Measurements from ENCODE around the gene TRIM23. TPM values are rescaled to one million over a fixed set of nuclear protein-coding genes. Genes with fewer than 3 reads are reported as not detected.

The TRIM23 gene
- total RNA-seq (2022; extraction: Qiagen RNA extraction), result 5.1 to 9.4 TPM (median 7.0 TPM) in 5 replicates

GRCh38 chr5:65624025-65624570, at the start of gene TRIM23:
TSS of gene TRIM23 (minus strand) at chr5:65624333. CDS start at chr5:65624274, 59 bp downstream.

DNA sequence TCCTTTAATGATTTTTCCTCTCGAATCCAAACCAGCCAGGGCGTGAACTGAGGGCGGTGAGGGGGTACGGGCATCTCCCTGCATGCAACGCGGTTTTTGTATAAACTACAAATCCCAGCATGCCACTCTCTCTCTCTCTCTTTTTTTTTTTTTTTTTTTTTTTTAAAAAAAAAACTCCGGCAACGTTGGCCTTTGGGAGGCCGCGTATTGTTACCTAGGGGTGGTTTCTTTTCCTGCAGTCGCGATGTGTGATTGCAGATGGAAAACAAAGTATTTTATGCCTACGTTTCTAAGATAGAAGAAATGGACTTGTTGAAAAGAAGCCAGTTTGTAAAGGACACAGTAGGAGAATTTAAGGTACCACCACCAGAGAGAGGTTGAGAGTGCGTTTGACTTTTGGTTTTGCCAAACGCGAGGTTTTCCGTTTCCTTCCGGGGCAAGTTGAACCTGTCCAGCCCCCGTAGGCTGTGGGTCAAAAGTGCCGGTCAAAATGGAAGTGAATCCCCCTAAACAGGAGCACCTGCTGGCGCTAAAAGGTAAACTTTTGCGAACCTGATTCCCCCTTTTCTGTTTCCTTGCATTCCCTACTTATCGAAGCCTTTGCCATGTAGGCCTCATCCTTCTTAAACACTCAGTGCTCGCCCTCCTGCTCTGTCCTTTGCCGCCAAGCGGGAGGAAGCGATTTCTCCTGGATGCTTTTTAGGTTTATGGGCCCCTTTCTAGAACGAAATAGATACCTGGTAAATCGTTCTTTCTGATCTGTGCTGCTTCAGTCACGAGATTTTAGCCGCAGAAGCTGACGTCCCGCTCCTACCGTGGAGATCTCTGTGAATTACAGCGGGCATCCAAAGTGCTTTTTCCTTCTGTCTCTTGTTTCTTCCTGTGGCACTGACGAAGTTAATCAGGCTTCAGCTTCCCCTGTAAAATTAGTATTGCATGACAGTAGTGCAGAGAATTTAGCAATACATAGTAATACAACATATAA, 730 bp upstream of the TRIM23 start, which contains the start of the genes SHLD3 and TRAPPC13:
Gene SHLD3 (plus strand): TSS at position 457 of the 985 bp plus-strand sequence. CDS start 4,561 bp downstream, outside the sequence.
Gene TRAPPC13 (plus strand): TSS at position 457 of the 985 bp plus-strand sequence. CDS start 34 bp downstream, at position 491.

GRCh38 chr5:65562731-65563701, 61.1 kb downstream of the TRIM23 start, which contains the start of the genes CENPK and PPWD1:
TSS of gene CENPK (minus strand) at chr5:65563168. CDS start at chr5:65554907, 8,261 bp downstream.
TSS of gene PPWD1 (plus strand) at chr5:65563296. CDS start at chr5:65563311, 15 bp downstream.

Other genes starting within 250 kb of the TRIM23 start
- gene ADAMTS6, start 142.4 kb downstream of the TRIM23 start, total RNA-seq (2022; extraction: Qiagen RNA extraction), result 0.03 to 0.08 TPM (median 0.06 TPM) in 4 of 5 replicates, not detected in the other
- 24.2 to 31.2 TPM (median 25.5 TPM) in 5 replicates for gene CENPK, start 61.2 kb downstream of the TRIM23 start, total RNA-seq (2022; extraction: Qiagen RNA extraction)
- gene PPWD1, start 61.0 kb downstream of the TRIM23 start, total RNA-seq (2022; extraction: Qiagen RNA extraction), result 15.5 to 19.2 TPM (median 17.0 TPM) in 5 replicates
- gene SHLD3, start 694 bp upstream of the TRIM23 start, total RNA-seq (2022; extraction: Qiagen RNA extraction), result 1.9 to 2.7 TPM (median 2.1 TPM) in 5 replicates
- gene TRAPPC13, start 694 bp upstream of the TRIM23 start, total RNA-seq (2022; extraction: Qiagen RNA extraction), result 12.1 to 14.7 TPM (median 13.2 TPM) in 5 replicates
- gene SGTB, start 97.8 kb upstream of the TRIM23 start, total RNA-seq (2022; extraction: Qiagen RNA extraction), result 5.8 to 7.9 TPM (median 6.9 TPM) in 5 replicates
- gene NLN, start 97.9 kb upstream of the TRIM23 start, total RNA-seq (2022; extraction: Qiagen RNA extraction), result 50.4 to 76.6 TPM (median 61.3 TPM) in 5 replicates

All from A549 treated with AZD2906 at 1 μM for 4 hours (cell line).